ENCODE results near the gene ATF3. TPM values are rescaled to one million over a fixed set of nuclear protein-coding genes. Genes with fewer than 3 reads are reported as not detected.

ATF3 gene
- total RNA-seq, 2 donors from 2014 or later: 96.3 to 107 TPM

DNA sequence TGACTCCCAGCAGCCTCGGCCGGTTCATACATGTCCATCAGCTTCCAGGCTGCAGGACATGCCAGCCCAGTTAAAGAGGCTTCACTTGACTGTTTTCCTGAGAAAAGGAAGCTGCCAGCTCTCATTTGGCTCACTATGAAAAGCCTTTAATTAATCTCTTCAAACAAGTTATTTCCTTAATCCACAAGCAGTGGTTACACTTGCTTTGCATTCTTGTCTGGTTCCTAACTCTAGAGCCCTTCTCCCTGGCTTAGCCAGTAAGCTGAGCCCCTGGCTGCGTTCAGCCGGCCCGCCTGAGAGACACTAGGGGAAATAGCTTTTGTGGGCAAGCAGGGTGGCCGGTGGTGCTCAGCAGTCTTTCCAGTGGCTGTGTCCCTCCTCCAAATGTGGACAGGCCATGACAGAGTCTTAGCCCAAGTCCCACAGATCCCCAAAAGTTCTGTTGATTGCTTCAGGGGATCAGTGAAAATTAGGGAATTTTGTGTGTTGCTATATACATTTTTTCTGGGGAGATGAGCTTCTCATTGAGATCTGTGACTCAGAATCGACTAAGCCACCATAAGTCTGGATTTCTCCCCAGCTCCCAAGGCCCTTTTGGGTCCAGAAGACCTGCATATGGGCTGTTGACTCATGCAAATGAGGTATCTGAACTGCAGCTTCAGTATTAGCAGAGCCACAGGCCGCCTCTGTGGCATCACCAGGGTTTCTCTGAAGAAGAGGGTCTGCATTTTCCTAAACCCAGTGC lies 10.1 kb downstream of the ATF3 start:
- Mint-ChIP-seq H3K36me3 (ENCODE audit: insufficient read depth in 2 of 2) (peaks cover 33 to 60% of the 10 kb centered on the region in 2 donors), H3K27me3 (ENCODE audit: low read depth) (no peaks in the 10 kb centered on the region), H3K27ac (no peak overlapping the region), H3K4me3 (no peak overlapping the region), H3K4me1 (ENCODE audit: low read depth) (peaks cover 40% of the 10 kb centered on the region), H3K9me3 (no peaks in the 10 kb centered on the region)
- no peak for ATAC-seq (replicated peaks in 1 of 2)
- no peak for DNase-seq

DNA sequence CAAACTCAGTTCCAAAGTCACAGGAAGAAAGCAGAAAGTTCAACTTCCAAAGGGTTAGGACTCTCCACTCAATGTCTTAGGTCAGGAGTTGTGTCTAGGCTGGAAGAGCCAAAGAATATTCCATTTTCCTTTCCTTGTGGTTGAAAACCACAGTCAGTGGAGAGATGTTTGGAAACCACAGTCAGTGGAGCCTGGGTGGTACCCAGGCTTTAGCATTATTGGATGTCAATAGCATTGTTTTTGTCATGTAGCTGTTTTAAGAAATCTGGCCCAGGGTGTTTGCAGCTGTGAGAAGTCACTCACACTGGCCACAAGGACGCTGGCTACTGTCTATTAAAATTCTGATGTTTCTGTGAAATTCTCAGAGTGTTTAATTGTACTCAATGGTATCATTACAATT lies 11.7 kb downstream of the ATF3 start:
- ATAC-seq (replicated peaks in 1 of 2) (no peak), DNase-seq (no peak)
- H3K9me3 Mint-ChIP-seq: no peaks in the 10 kb centered on the region
- H3K4me1 Mint-ChIP-seq (ENCODE audit: low read depth): peaks cover 23% of the 10 kb centered on the region
- H3K36me3 Mint-ChIP-seq (ENCODE audit: insufficient read depth in 2 of 2): peaks cover 31 to 49% of the 10 kb centered on the region in 2 donors
- no peak overlapping the region for H3K4me3 Mint-ChIP-seq
- H3K27me3 Mint-ChIP-seq (ENCODE audit: low read depth): no peaks in the 10 kb centered on the region
- H3K27ac Mint-ChIP-seq: no peak overlapping the region

DNA sequence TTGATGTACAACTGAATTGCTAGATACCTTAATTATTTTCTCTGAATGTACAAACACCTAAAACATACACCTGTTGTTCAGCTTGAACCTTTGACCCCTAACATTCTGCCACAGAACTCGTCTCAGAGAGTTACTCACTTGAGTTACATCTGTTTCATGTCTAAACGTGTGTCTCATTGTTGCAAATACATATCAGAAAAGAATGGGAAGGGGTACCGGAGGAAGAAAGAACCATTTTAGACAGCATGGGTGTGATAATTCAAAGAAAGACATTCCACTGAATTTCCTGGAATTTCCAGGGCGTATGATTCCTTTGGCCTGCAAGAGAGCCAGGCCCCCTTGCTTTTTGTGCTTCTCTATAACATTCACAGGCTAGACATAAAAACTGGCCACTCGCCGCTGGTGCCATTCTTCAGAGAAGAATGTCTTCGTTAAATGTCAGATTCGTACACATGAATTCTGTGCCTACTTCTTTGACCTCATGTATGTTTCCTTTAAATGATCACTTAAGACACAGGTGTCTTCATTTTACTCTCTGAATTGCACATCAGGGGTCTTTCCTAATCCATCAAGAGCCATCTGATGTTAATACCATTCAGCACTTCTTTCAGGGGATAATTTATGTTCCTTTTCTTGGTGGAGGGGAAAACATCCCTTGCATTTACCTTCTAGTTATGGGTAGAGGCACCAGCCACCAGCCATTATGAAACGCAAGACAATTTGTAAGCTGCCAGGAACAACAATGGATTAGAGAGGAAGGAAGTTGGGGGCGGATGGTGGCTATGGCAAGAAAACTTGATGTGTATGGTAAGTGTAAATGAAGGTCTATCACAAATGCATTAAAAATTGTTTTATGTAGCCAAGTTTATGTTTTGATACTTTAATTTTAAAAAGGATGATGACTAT lies 12.7 kb downstream of the ATF3 start:
- Mint-ChIP-seq H3K36me3 (ENCODE audit: insufficient read depth in 2 of 2) (peaks cover 25 to 42% of the 10 kb centered on the region in 2 donors), H3K4me3 (no peak overlapping the region)
- DNase-seq: no peak

DNA sequence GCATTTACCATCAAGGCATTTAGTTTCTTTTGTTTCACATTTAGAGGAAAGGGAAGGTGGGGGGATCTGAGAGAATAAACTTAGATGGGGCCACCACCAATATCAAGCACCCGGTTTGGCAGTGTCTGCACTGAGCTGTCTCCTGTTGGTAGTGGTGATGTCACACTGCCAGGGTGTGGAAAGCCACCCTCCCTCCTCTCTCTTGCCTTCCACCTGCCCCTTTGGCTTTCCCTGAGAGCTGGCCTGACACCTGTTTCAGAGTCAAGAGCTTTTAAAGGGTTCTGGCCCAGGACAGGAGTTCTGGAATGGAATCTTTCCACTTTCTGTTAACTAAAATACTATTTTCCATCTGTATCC lies 13.4 kb downstream of the ATF3 start:
- Mint-ChIP-seq H3K9me3 (no peaks in the 10 kb centered on the region), H3K4me1 (ENCODE audit: low read depth) (peaks cover 23% of the 10 kb centered on the region), H3K27me3 (ENCODE audit: low read depth) (no peaks in the 10 kb centered on the region), H3K36me3 (ENCODE audit: insufficient read depth in 2 of 2) (peaks cover 20 to 35% of the 10 kb centered on the region in 2 donors), H3K4me3 (no peak overlapping the region), H3K27ac (no peak overlapping the region)
- DNase-seq: no peak
- ATAC-seq (replicated peaks in 1 of 2): no peak

More for the DNA sequence above, 12.7 kb downstream of the ATF3 start:
- Mint-ChIP-seq H3K27me3 (ENCODE audit: low read depth) (no peaks in the 10 kb centered on the region), H3K27ac (no peak overlapping the region), H3K4me1 (ENCODE audit: low read depth) (peaks cover 23% of the 10 kb centered on the region), H3K9me3 (no peaks in the 10 kb centered on the region)
- ATAC-seq (replicated peaks in 1 of 2): no peak

DNA sequence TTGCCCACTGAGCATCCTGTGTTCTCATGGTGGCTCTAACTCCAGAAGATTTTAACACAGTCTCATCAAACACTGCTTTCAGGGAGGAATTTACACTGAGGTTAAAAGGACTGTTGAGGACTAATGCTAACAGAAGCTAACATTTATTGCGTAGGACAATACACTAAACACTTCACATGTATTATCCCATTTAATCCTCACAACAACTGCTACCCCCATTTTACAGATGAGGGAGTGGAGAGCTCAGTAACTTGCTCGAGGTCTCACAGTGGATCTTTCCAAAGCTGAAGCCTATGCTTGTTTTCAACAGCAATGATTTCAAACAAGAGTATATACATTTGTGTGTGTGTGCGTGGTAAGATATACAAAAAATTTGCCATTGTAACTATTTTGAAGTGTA lies 13.9 kb downstream of the ATF3 start:
- no peak overlapping the region for H3K27ac Mint-ChIP-seq
- H3K27me3 Mint-ChIP-seq (ENCODE audit: low read depth): no peaks in the 10 kb centered on the region
- no peak overlapping the region for H3K4me3 Mint-ChIP-seq
- H3K36me3 Mint-ChIP-seq (ENCODE audit: insufficient read depth in 2 of 2): peaks cover 16 to 31% of the 10 kb centered on the region in 2 donors
- no peaks in the 10 kb centered on the region for H3K9me3 Mint-ChIP-seq
- ATAC-seq (replicated peaks in 1 of 2) (no peak), DNase-seq (no peak)
- H3K4me1 Mint-ChIP-seq (ENCODE audit: low read depth): peaks cover 23% of the 10 kb centered on the region

DNA sequence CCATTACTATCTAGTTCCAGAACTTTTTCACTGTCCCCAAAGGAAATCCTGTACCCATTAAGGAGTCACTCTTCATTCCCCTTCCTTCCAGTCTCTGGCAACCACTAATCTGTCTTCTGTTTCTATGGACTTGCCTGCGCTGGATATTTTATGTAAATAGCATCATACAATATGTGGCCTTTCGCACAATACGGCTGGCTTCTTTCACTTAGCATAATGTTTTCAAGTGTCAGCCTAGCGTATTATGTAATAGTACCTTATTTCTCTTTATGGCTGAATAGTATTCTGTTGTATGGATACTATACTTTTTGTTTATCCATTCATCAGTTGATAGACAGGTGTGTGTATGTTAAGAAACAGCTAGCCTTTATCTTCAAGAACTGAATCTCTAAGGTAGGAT lies 14.3 kb downstream of the ATF3 start:
- DNase-seq: no peak
- H3K36me3 Mint-ChIP-seq (ENCODE audit: insufficient read depth in 2 of 2): peaks cover 15 to 27% of the 10 kb centered on the region in 2 donors
- H3K4me1 Mint-ChIP-seq (ENCODE audit: low read depth): peaks cover 23% of the 10 kb centered on the region
- no peaks in the 10 kb centered on the region for H3K9me3 Mint-ChIP-seq
- no peak for ATAC-seq (replicated peaks in 1 of 2)
- H3K27me3 Mint-ChIP-seq (ENCODE audit: low read depth): no peaks in the 10 kb centered on the region
- H3K27ac Mint-ChIP-seq: no peak overlapping the region
- no peak overlapping the region for H3K4me3 Mint-ChIP-seq

DNA sequence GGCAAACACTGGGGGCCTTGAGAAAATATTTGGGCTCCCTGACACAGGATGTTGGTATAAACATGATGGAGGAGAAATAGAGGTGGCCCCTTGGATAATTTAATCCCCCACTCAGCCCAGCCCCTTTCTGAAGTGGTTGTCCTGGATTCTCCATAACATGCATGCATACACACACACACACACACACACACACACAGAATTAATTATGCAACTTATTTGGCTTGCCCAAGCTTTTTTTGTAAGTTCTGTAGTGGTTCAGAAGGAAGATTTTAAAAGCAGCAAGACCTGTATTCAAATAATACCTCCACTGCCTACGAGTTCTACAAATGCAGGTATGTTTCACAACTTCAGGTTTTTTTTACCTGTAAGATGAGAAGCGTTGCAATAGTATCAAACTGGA lies 15.0 kb downstream of the ATF3 start:
- H3K4me1 Mint-ChIP-seq (ENCODE audit: low read depth): peaks cover 23% of the 10 kb centered on the region

DNA sequence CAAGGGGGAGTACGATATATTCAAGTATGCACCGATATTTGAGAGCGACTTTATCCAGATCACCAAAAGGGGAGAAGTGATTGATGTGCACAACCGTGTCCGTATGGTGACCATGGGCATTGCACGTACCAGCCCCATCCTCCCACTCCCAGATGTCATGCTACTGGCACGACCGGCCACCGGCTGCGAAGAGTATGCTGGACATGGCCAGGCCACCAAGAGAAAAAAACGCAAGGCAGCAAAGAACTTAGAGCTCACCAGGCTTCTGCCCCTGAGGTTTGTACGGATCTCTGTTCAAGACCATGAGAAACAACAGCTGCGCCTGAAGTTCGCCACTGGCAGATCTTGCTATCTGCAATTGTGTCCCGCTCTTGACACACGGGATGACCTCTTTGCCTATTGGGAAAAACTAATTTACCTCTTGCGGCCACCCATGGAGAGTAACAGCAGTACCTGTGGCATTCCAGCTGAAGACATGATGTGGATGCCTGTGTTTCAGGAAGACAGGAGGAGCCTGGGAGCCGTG lies 16.5 kb downstream of the ATF3 start:
- ATAC-seq (replicated peaks in 1 of 2) (no peak), DNase-seq (no peak)
- H3K4me3 Mint-ChIP-seq: no peak overlapping the region
- H3K9me3 Mint-ChIP-seq: no peaks in the 10 kb centered on the region
- peaks cover 20% of the 10 kb centered on the region for H3K4me1 Mint-ChIP-seq (ENCODE audit: low read depth)
- H3K27me3 Mint-ChIP-seq (ENCODE audit: low read depth): no peaks in the 10 kb centered on the region
- H3K27ac Mint-ChIP-seq: no peak overlapping the region
- H3K36me3 Mint-ChIP-seq (ENCODE audit: insufficient read depth in 2 of 2): peaks cover 3 to 10% of the 10 kb centered on the region in 2 donors

More for the DNA sequence above, 15.0 kb downstream of the ATF3 start:
- peaks cover 10 to 20% of the 10 kb centered on the region in 2 donors for H3K36me3 Mint-ChIP-seq (ENCODE audit: insufficient read depth in 2 of 2)
- DNase-seq: no peak
- no peaks in the 10 kb centered on the region for H3K27me3 Mint-ChIP-seq (ENCODE audit: low read depth)
- H3K9me3 Mint-ChIP-seq: no peaks in the 10 kb centered on the region
- H3K4me3 Mint-ChIP-seq: no peak overlapping the region
- ATAC-seq (replicated peaks in 1 of 2): no peak
- H3K27ac Mint-ChIP-seq: no peak overlapping the region

DNA sequence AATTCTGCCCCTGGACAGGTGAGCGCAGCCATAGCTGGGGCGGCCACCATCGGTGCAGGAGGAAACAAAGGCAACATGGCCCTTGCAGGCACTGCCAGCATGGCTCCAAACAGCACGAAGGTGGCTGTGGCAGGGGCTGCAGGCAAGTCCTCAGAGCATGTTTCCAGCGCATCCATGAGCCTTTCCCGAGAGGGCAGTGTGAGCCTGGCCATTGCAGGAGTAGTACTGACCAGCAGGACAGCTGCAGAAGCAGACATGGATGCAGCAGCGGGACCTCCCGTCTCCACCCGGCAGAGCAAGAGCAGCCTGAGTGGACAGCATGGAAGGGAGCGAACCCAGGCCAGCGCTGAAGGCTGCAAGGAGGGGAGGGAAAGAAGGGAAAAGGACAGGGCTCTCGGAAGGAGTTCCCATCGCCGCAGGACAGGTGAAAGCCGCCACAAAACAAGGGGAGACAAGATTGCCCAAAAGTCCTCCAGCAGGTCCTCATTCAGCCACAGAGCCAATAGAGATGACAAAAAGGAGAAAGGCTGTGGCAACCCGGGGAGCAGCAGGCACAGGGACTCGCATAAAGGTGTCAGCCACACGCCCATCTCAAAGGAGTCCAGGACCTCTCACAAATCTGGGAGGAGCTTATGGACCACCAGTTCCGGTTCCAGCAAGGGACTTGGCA lies 17.4 kb downstream of the ATF3 start:
- peaks cover 2 to 7% of the 10 kb centered on the region in 2 donors for H3K36me3 Mint-ChIP-seq (ENCODE audit: insufficient read depth in 2 of 2)
- H3K9me3 Mint-ChIP-seq: no peaks in the 10 kb centered on the region
- no peak overlapping the region for H3K4me3 Mint-ChIP-seq
- H3K27me3 Mint-ChIP-seq (ENCODE audit: low read depth): no peaks in the 10 kb centered on the region
- H3K4me1 Mint-ChIP-seq (ENCODE audit: low read depth): peaks cover 16% of the 10 kb centered on the region
- peak overlapping the region; percentile 23 for H3K27ac Mint-ChIP-seq
- DNase-seq (no peak), ATAC-seq (replicated peaks in 1 of 2) (no peak)

DNA sequence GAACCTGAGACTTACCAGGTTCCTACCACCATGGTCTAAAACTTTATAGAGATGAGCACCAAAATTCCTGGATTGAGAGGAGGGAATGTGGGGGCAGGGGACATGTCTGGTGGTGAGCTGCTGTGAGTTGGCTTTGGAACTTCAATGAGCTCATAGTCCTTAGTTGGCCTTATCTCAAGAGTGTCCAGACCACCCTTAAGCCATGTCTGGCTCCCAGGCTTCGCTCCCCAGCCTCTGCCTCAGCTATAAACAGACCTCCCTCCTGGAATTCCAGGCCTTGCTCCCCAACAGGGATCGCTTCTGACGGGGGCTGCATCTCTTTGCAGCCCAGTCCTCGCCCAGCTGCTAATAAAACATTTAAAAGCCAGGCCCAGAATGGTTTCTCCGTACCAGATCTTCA lies 19.5 kb downstream of the ATF3 start:
- ATAC-seq (replicated peaks in 1 of 2) (no peak), DNase-seq (no peak)
- no peaks in the 10 kb centered on the region for H3K4me1 Mint-ChIP-seq (ENCODE audit: low read depth)
- H3K27ac Mint-ChIP-seq: no peak overlapping the region
- no peaks in the 10 kb centered on the region for H3K36me3 Mint-ChIP-seq (ENCODE audit: insufficient read depth in 2 of 2)
- H3K4me3 Mint-ChIP-seq: no peak overlapping the region
- no peaks in the 10 kb centered on the region for H3K27me3 Mint-ChIP-seq (ENCODE audit: low read depth)
- no peaks in the 10 kb centered on the region for H3K9me3 Mint-ChIP-seq

DNA sequence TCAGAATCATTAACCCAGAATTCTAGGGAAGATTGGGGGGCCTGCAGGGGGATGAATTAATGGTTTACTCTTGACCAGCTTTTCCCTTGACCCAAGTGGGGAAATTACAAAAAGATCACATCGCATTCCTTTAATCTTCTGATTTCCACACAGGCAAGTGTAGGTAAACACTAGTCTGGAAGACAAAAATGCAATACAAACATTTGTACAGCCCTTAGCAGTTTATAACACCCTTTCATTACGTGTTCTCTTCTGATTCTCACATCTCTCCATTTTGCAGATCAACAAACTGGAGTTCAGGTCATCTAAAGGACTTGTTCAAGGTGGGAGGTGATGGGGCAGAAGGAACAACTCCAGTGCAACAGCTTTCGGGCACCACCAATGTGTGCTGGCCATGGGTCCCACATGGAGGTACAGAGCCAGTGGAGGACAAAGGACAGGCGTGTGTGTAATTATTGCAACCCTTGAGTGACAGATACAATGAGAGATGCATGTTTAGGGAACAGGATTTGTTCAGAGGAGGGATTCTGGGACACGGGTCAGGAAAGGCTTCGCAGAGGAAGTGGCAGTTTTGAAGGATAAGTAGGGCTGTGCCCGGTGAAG lies 20.4 kb downstream of the ATF3 start:
- H3K4me3 Mint-ChIP-seq: no peak overlapping the region
- no peaks in the 10 kb centered on the region for H3K27me3 Mint-ChIP-seq (ENCODE audit: low read depth)
- no peaks in the 10 kb centered on the region for H3K4me1 Mint-ChIP-seq (ENCODE audit: low read depth)
- ATAC-seq (replicated peaks in 1 of 2): no peak
- H3K9me3 Mint-ChIP-seq: no peaks in the 10 kb centered on the region
- no peak for DNase-seq
- H3K27ac Mint-ChIP-seq: no peak overlapping the region
- H3K36me3 Mint-ChIP-seq (ENCODE audit: insufficient read depth in 2 of 2): peaks cover 0 to 1% of the 10 kb centered on the region in 2 donors

DNA sequence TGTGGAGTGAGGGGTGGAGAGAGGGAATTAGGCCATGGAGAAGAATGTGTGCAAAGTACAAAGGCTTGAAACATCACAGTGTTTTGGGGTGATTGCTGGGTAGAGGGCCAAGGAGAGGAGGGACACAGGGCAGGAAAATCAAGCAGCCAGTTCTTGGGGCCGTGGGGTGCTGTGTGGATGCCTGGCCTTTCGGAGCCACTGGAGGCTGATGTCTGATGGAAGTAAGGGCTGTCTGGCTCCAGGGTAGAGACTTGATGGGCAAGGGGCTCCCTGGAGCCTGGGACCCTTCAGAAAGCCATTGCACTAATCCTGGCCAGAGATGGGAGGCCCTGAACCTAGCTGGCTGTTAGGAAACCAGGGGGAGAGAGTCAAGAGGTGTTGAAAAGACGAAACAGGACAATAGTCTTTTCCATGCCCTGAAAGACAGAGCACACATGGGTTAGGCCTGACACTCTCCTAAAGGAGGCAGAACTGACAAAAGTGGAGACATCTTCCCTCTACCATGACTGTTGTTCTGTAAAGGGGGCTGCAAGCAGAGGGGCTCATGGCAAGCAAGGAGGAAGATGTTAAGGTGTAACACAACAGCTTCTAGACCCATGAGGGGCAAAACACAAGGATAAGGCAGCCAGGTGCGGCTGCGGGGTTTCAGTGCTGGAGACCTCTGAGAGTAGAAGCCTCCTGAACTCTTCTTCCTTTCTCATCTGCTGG lies 21.0 kb downstream of the ATF3 start:
- H3K9me3 Mint-ChIP-seq: peaks cover 3 to 4% of the 10 kb centered on the region in 2 donors
- no peak for DNase-seq
- no peak for ATAC-seq (replicated peaks in 1 of 2)

More for the DNA sequence above, 21.0 kb downstream of the ATF3 start:
- H3K27ac Mint-ChIP-seq: no peak overlapping the region
- H3K4me3 Mint-ChIP-seq: no peak overlapping the region
- H3K36me3 Mint-ChIP-seq (ENCODE audit: insufficient read depth in 2 of 2): peaks cover 3 to 4% of the 10 kb centered on the region in 2 donors
- H3K4me1 Mint-ChIP-seq (ENCODE audit: low read depth): peaks cover under 1% of the 10 kb centered on the region
- H3K27me3 Mint-ChIP-seq (ENCODE audit: low read depth): no peaks in the 10 kb centered on the region
